ENCODE results near the gene MDP1. TPM values are rescaled to one million over a fixed set of nuclear protein-coding genes. Genes with fewer than 3 reads are reported as not detected.

MDP1 gene
- polyA plus RNA-seq, 1 donor (not counting 4 experiments of a cell fraction or from before 2014, with no cell fraction given), result 7.3 TPM

DNA sequence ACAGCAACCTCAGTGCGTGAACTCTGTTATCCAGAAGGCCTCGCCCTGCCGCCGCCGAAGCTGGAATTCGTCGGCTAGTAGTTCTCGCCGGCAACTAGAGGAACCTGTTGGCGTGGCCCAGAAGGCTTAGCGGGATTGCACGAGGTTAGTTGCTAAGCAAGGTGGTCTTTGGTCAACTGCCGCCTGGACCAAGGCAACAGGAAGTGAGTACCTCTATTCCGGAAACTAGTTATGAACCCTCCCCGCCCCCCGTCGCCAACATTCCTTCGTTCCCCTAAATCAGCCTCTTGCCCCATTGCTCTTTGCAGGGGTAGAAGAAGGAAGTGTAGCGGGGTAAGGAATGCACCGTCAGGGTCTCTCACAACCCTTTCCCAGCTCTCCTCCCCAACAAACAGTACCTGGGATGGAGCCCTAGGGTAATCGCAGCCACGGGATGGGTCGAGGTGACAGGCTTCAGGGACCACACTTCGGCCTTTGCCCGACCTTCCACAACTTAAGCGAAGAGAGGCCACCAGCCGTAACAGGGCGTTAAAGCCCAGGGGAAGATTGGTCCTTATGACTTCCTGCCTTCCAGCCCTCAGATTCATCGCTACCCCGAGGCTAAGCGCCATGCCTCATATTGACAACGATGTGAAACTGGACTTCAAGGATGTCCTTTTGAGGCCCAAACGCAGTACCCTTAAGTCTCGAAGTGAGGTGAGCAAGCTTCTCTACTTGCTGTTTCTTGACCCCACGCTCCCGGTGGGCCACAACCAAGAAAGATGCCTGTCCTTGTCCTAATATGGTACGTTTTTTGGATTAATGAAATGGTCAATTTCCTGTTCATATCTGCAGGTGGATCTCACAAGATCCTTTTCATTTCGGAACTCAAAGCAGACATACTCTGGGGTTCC lies 17.0 kb upstream of the MDP1 start, which contains the start of gene GMPR2:
Gene GMPR2, plus strand, starts transcription at position 285 of the 893 bp plus-strand sequence. Its CDS starts 325 bp downstream, at position 610.
- Histone ChIP-seq H3K9ac (ENCODE audit: control insufficient read depth, extremely low read depth, insufficient read depth, low read length) (peak within 1 kb of the TSS; percentile 94), H3K79me2 (ENCODE audit: control insufficient read depth, insufficient read depth, low read length) (peaks cover 62% of the 10 kb centered on the region), H2AFZ (ENCODE audit: control insufficient read depth, low read length) (peak within 1 kb of the TSS; percentile 96), H4K20me1 (ENCODE audit: control insufficient read depth, extremely low read depth, insufficient read depth, low read length) (no peaks in the 10 kb centered on the region), H3K27ac (ENCODE audit: control insufficient read depth, insufficient read depth, low read length) (peak within 1 kb of the TSS; percentile 97), H3K4me1 (ENCODE audit: control insufficient read depth, extremely low read depth, insufficient read depth, low read length) (peaks cover 30% of the 10 kb centered on the region), H3K36me3 (ENCODE audit: control insufficient read depth in 2 of 2, extremely low read depth in 1 of 2, insufficient read depth in 2 of 2, low read length in 2 of 2) (peaks cover 16 to 33% of the 10 kb centered on the region in 2 experiments), H3K4me2 (ENCODE audit: control insufficient read depth, extremely low read depth, insufficient read depth, low read depth, low read length) (peak within 1 kb of the TSS; percentile 98), H3K4me3 (ENCODE audit: control insufficient read depth in 2 of 3, extremely low read depth in 1 of 3, insufficient read depth in 2 of 3, low read depth in 1 of 3, low read length in 3 of 3) (peak within 1 kb of the TSS; percentile 70 to 83 (median 82)), H3K9me3 (ENCODE audit: control insufficient read depth, low read depth, low read length) (no peaks in the 10 kb centered on the region), H3K27me3 (ENCODE audit: control insufficient read depth, extremely low read depth, insufficient read depth, low read length) (no peaks in the 10 kb centered on the region), H3K9me1 (ENCODE audit: control insufficient read depth, extremely low read depth, insufficient read depth, low read length) (no peaks in the 10 kb centered on the region)
- no peak for FAIRE-seq
- TF ChIP-seq EZH2 (IDR thresholded peaks at IDR 0.05; ENCODE audit: low read length) (no peak), CTCF (optimal IDR thresholded peaks at IDR 0.05 in 1 of 3, IDR thresholded peaks at IDR 0.05 in 1 of 3, conservative IDR thresholded peaks at IDR 0.05 in 1 of 3; ENCODE audit: extremely low read depth in 1 of 3, insufficient read depth in 2 of 3, low read length in 3 of 3) (no peak)
- DNase-seq (ENCODE audit: low read depth, low spot score), result no peak
- dilution Hi-C loops (cut with MboI; ENCODE audit: extremely low pct_ligation_motif_present, low sequenced_read_pairs), result no loop called here

GRCh38 chr14:24232121-24232644 lies 16.3 kb upstream of the MDP1 start, which contains the start of gene NEDD8:
NEDD8 (minus strand) TSS chr14:24232367; CDS start chr14:24232267, 100 bp downstream.
- Histone ChIP-seq H3K4me2 (ENCODE audit: control insufficient read depth, extremely low read depth, insufficient read depth, low read depth, low read length) (peak within 1 kb of the TSS; percentile 98), H3K4me3 (ENCODE audit: control insufficient read depth in 2 of 3, extremely low read depth in 1 of 3, insufficient read depth in 2 of 3, low read depth in 1 of 3, low read length in 3 of 3) (peak within 1 kb of the TSS; percentile 70 to 83 (median 82)), H3K27me3 (ENCODE audit: control insufficient read depth, extremely low read depth, insufficient read depth, low read length) (no peaks in the 10 kb centered on the region), H3K9ac (ENCODE audit: control insufficient read depth, extremely low read depth, insufficient read depth, low read length) (peak within 1 kb of the TSS; percentile 94), H4K20me1 (ENCODE audit: control insufficient read depth, extremely low read depth, insufficient read depth, low read length) (no peaks in the 10 kb centered on the region), H2AFZ (ENCODE audit: control insufficient read depth, low read length) (peak within 1 kb of the TSS; percentile 96), H3K4me1 (ENCODE audit: control insufficient read depth, extremely low read depth, insufficient read depth, low read length) (peaks cover 29% of the 10 kb centered on the region), H3K36me3 (ENCODE audit: control insufficient read depth in 2 of 2, extremely low read depth in 1 of 2, insufficient read depth in 2 of 2, low read length in 2 of 2) (peaks cover 12 to 26% of the 10 kb centered on the region in 2 experiments), H3K9me1 (ENCODE audit: control insufficient read depth, extremely low read depth, insufficient read depth, low read length) (no peaks in the 10 kb centered on the region), H3K9me3 (ENCODE audit: control insufficient read depth, low read depth, low read length) (no peaks in the 10 kb centered on the region), H3K79me2 (ENCODE audit: control insufficient read depth, insufficient read depth, low read length) (peaks cover 69% of the 10 kb centered on the region), H3K27ac (ENCODE audit: control insufficient read depth, insufficient read depth, low read length) (peak within 1 kb of the TSS; percentile 97)
- dilution Hi-C loops (cut with MboI; ENCODE audit: extremely low pct_ligation_motif_present, low sequenced_read_pairs), result no loop called here
- TF ChIP-seq EZH2 (IDR thresholded peaks at IDR 0.05; ENCODE audit: low read length), result no peak
- TF ChIP-seq CTCF (optimal IDR thresholded peaks at IDR 0.05 in 1 of 3, IDR thresholded peaks at IDR 0.05 in 1 of 3, conservative IDR thresholded peaks at IDR 0.05 in 1 of 3; ENCODE audit: extremely low read depth in 1 of 3, insufficient read depth in 2 of 3, low read length in 3 of 3), result no peak
- peak; percentile 61 for FAIRE-seq
- DNase-seq (ENCODE audit: low read depth, low spot score), result no peak
